ENCODE results near the gene ADGRF3.

DNA sequence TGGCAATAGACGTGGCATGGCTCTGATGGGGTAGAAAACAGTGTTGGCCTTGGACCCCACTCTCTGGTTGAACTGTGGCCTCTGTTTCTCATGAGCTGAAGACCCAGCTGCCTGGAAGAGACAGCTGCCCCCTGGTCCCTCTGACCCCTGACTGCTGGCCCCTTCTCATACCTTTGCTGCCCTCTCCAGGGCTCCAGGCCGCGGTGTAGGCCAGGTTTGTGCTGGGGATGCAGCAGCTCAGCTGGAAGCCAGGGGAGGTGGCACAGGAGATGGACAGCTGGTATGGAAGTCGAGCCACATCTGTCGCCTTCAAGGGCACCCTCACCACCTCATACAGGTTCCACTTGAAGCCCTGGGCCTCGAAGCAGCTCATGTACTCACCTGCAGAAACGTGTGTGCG is 32.3 kb downstream of the ADGRF3 start:
- no peak for TF ChIP-seq EZH2 (IDR thresholded peaks at IDR 0.05; ENCODE audit: borderline replicate concordance, insufficient read depth, low read depth, low read length, poor library complexity, severe bottlenecking)
- TF ChIP-seq, protein P1, sequence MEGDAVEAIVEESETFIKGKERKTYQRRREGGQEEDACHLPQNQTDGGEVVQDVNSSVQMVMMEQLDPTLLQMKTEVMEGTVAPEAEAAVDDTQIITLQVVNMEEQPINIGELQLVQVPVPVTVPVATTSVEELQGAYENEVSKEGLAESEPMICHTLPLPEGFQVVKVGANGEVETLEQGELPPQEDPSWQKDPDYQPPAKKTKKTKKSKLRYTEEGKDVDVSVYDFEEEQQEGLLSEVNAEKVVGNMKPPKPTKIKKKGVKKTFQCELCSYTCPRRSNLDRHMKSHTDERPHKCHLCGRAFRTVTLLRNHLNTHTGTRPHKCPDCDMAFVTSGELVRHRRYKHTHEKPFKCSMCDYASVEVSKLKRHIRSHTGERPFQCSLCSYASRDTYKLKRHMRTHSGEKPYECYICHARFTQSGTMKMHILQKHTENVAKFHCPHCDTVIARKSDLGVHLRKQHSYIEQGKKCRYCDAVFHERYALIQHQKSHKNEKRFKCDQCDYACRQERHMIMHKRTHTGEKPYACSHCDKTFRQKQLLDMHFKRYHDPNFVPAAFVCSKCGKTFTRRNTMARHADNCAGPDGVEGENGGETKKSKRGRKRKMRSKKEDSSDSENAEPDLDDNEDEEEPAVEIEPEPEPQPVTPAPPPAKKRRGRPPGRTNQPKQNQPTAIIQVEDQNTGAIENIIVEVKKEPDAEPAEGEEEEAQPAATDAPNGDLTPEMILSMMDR (IDR thresholded peaks at IDR 0.05) = no peak
